Ishikawa (cell line): ENCODE measurements around the gene KIF11.

ENCODE experiments used
- CEBPB ChIP-seq: IDR thresholded peaks from 2 replicates; pipeline ENCODE4 v1.6.1; 2012
- CREB1 ChIP-seq: IDR thresholded peaks from 2 replicates; pipeline ENCODE4 v1.6.1; 2012; ENCODE audit warnings: low read depth
- EGR1 ChIP-seq: IDR thresholded peaks from 2 replicates; pipeline ENCODE4 v1.6.1; 2012
- EP300 ChIP-seq: IDR thresholded peaks from 2 replicates; pipeline ENCODE4 v1.6.1; 2012; ENCODE audit warnings: borderline replicate concordance
- FOXM1 ChIP-seq: IDR thresholded peaks from 2 replicates; pipeline ENCODE4 v1.6.1; 2012; ENCODE audit warnings: low read depth, borderline replicate concordance
- NFIC ChIP-seq: IDR thresholded peaks from 2 replicates; pipeline ENCODE4 v1.6.1; 2012
- RAD21 ChIP-seq: IDR thresholded peaks from 2 replicates; pipeline ENCODE4 v1.6.1; 2012; ENCODE audit warnings: low read depth
- TAF1 ChIP-seq: IDR thresholded peaks from 2 replicates; pipeline ENCODE4 v1.6.1; 2012; ENCODE audit warnings: low read depth, mild to moderate bottlenecking
- TCF12 ChIP-seq: IDR thresholded peaks from 2 replicates; pipeline ENCODE4 v1.6.1; 2012; ENCODE audit warnings: low read depth
- TEAD4 ChIP-seq: IDR thresholded peaks from 2 replicates; pipeline ENCODE4 v1.6.1; 2012
- YY1 ChIP-seq: IDR thresholded peaks from 2 replicates; pipeline ENCODE4 v1.6.1; 2012; ENCODE audit warnings: low read depth
- ZBTB7A ChIP-seq: IDR thresholded peaks from 2 replicates; pipeline ENCODE4 v1.6.1; 2012; ENCODE audit warnings: low read depth
- TF ChIP-seq, protein P1 (sequence below): IDR thresholded peaks from 2 replicates; pipeline ENCODE4 v1.6.1; 2012
- TF ChIP-seq, protein P2 (sequence below): IDR thresholded peaks from 2 replicates; pipeline ENCODE4 v1.6.1; 2012; ENCODE audit warnings: low read depth, mild to moderate bottlenecking
- TF ChIP-seq, protein P3 (sequence below): IDR thresholded peaks from 2 replicates; pipeline ENCODE4 v1.6.1; 2012

KIF11 gene

DNA sequence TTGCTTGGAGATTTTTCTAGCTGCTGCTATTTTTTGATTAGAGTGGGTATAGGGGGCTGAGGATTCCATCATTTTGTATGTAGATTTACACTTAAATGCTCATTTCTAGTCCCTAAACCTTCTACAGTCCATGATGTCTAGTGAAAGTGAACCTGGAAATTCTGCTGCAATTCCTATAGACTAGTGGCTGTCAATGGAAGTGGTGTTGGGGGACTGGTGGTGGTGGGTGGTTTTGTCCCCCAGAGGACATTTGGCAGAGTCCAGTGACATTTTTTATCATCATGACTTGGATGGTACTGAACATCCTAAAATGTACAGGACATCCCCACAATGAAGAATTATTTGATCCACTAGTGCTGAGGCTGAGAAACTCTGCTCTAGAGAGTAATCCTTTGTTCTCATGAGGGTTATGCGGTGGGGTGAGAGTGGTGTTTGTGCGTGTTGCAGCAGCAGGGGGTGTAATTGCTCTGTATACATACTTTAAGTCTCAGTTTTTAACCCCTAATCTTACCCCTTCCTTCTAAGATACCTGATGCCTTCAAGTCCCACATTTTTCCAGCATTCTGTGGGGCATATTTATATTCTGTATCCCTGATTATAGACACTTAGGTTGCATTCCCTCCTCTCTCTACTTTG, 35.0 kb downstream of the KIF11 start:
- TF ChIP-seq, protein P1, sequence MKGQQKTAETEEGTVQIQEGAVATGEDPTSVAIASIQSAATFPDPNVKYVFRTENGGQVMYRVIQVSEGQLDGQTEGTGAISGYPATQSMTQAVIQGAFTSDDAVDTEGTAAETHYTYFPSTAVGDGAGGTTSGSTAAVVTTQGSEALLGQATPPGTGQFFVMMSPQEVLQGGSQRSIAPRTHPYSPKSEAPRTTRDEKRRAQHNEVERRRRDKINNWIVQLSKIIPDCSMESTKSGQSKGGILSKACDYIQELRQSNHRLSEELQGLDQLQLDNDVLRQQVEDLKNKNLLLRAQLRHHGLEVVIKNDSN, result no peak
- TF ChIP-seq EP300, result no peak
- no peak for TF ChIP-seq EGR1
- TF ChIP-seq TEAD4, result no peak
- no peak for TF ChIP-seq NFIC
- TF ChIP-seq YY1, result no peak
- no peak for TF ChIP-seq ZBTB7A
- TF ChIP-seq, protein P2, sequence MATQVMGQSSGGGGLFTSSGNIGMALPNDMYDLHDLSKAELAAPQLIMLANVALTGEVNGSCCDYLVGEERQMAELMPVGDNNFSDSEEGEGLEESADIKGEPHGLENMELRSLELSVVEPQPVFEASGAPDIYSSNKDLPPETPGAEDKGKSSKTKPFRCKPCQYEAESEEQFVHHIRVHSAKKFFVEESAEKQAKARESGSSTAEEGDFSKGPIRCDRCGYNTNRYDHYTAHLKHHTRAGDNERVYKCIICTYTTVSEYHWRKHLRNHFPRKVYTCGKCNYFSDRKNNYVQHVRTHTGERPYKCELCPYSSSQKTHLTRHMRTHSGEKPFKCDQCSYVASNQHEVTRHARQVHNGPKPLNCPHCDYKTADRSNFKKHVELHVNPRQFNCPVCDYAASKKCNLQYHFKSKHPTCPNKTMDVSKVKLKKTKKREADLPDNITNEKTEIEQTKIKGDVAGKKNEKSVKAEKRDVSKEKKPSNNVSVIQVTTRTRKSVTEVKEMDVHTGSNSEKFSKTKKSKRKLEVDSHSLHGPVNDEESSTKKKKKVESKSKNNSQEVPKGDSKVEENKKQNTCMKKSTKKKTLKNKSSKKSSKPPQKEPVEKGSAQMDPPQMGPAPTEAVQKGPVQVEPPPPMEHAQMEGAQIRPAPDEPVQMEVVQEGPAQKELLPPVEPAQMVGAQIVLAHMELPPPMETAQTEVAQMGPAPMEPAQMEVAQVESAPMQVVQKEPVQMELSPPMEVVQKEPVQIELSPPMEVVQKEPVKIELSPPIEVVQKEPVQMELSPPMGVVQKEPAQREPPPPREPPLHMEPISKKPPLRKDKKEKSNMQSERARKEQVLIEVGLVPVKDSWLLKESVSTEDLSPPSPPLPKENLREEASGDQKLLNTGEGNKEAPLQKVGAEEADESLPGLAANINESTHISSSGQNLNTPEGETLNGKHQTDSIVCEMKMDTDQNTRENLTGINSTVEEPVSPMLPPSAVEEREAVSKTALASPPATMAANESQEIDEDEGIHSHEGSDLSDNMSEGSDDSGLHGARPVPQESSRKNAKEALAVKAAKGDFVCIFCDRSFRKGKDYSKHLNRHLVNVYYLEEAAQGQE, result no peak
- TF ChIP-seq CREB1, result no peak
- no peak for TF ChIP-seq TCF12
- TF ChIP-seq FOXM1, result no peak
- TF ChIP-seq CEBPB, result no peak
- TF ChIP-seq, protein P3, sequence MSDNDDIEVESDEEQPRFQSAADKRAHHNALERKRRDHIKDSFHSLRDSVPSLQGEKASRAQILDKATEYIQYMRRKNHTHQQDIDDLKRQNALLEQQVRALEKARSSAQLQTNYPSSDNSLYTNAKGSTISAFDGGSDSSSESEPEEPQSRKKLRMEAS, result no peak
- TF ChIP-seq TAF1, result no peak
- no peak for TF ChIP-seq RAD21

DNA sequence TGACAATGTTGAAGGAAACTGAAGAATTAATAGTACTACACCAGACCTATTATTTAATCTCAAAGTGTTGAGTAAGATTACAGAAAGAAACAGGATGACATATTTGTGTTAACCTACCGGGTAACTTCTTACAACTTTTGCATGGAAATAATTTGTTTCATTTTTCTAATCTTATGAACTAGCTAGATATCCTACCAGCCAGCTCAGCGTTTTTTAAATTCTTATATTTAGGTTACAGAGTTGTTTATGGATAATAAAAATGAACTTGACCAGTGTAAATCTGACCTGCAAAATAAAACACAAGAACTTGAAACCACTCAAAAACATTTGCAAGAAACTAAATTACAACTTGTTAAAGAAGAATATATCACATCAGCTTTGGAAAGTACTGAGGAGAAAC, 37.0 kb downstream of the KIF11 start:
- TF ChIP-seq RAD21 (no peak), FOXM1 (no peak), TEAD4 (no peak), TCF12 (no peak), NFIC (no peak), CEBPB (no peak), CREB1 (no peak), YY1 (no peak), ZBTB7A (no peak), TAF1 (no peak), EP300 (no peak)
- TF ChIP-seq, protein P1, result no peak
- TF ChIP-seq, protein P2, result no peak
- TF ChIP-seq, protein P3, result no peak

DNA sequence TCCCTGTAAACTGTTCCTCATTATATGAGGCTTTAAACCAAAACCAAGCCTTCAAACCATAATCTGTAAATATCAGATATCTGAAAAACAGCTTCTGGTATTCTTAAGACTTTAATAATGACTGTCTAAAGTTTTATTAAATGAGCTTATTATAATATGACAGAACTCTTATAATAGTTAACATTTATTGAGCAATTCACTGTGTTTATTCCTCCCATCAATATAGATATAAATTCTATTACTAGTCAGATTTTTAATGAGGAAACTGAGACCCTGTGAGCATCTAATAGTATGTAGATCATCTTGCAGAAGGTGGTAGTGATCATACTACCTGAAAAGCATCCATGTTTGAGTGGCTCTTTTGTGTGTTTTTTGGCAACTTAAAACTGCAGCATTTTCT, 45.1 kb downstream of the KIF11 start:
- TF ChIP-seq CREB1 (no peak), TEAD4 (no peak), EGR1 (no peak), CEBPB (peak; percentile 78; the same call in 1 of the 2 replicates)

DNA sequence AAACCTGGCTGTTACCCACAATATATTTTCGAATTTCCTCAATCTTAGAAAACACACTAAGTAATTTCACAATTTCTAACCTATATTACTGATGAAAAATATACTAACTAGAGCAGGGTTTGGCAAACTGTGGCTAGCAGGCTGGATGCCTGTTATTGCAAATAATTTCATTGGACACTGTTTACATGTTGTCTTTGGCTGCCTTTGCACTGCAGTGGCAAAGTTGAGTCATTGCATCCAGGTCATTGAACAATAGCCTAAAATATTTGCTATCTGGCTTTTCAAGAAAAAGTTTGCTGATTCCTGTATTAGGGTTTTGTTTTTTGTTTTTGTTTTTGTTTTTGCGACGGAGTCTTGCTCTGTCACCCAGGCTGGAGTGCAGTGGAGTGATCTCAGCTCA, 47.2 kb downstream of the KIF11 start:
- TF ChIP-seq NFIC, result peak; percentile 28; the same call in 1 of the 2 replicates
- no peak for TF ChIP-seq CEBPB
- TF ChIP-seq EP300, result 0 out of 2 replicates have a peak, but pooled peaks have one; percentile 11
- TF ChIP-seq YY1, result no peak
- TF ChIP-seq CREB1, result no peak

DNA sequence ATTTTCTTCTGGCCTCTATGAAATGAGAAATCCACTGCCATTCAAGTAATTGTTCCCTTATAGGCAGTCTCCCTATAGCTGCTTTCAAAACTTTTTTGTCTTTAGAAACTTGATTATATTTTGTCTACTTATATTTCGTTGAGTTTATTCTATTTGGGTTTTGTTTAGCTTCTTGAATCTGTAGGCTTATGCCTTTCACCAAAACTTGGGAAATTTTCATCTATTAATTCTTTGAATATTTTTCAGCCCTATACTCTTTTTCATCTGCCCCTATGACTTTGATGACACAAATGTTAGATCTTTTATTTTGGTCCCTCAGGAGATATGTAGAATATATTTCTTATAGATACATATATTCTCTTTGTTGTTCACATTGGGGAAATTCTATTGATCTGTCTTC, 48.6 kb downstream of the KIF11 start:
- no peak for TF ChIP-seq TEAD4
- no peak for TF ChIP-seq TAF1
- TF ChIP-seq, protein P1, result no peak
- no peak for TF ChIP-seq RAD21
- no peak for TF ChIP-seq YY1
- TF ChIP-seq, protein P2, result no peak
- TF ChIP-seq CREB1, result no peak
